HG03442 (cell line): ENCODE measurements around the gene NRAP.

Experiments
- ATAC-seq: cut with Tn5 transposase; IDR thresholded peaks from one replicate; pipeline ENCODE4 v1.9.1; 2021; ENCODE audit warnings: mild to moderate bottlenecking, moderate library complexity; ENCODE audit not compliant: unreplicated experiment

NRAP gene

DNA sequence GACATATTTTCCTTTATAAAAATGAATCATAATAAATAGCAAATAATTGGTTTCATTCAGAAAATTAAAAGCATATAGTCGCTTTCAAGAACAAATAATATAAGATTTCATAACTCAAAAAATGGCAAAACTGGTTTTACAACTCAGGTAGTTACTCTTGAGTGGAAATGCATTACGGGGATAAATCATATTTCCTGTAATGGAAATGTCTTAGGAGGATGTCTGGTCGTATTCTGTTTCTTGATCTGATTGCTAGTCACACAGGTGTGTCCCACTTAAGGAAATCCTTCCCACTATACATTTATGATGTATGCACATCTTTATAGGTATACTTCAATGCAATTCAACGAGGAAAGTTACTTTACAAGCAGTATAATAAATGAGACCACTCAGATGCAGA, 20.7 kb downstream of the NRAP start:
- ATAC-seq: no peak

- ATAC-seq: no peak
Measured at GRCh38 chr10:113641702-113642101, 22.1 kb downstream of the NRAP start.

- ATAC-seq: no peak
Measured at GRCh38 chr10:113639966-113640365, 23.9 kb downstream of the NRAP start.

DNA sequence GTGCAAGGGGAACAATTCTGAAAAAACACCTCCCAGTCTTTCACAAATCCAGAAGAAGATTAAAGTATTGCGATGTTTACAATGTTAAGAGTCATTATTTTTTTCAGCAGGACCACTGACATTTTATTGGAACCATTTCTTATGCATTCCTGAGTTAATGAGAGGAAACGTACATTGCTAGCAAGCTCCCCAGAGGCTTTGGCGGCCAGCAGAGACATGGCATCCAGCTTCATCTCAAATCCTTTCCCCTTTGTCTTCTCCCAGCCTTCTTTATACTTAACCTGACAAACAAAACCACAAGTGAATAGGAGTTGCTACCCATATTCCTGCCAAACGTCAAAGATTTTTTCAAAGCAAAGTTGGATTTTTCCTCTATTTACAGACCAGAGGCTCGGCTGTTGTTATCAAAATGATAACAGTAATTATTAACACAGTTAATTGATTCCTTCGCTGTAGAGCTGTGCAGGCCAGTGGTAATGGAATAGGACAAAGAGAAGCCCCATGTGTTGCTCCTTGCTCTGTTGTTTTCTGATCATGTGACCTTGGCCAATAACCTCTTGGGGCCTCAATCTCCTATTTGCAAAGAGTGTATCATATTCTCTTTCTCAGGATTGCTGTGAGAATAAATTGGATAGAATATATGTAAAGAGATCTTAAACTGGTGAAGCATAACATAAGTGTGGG, 32.0 kb downstream of the NRAP start:
- ATAC-seq: no peak

DNA sequence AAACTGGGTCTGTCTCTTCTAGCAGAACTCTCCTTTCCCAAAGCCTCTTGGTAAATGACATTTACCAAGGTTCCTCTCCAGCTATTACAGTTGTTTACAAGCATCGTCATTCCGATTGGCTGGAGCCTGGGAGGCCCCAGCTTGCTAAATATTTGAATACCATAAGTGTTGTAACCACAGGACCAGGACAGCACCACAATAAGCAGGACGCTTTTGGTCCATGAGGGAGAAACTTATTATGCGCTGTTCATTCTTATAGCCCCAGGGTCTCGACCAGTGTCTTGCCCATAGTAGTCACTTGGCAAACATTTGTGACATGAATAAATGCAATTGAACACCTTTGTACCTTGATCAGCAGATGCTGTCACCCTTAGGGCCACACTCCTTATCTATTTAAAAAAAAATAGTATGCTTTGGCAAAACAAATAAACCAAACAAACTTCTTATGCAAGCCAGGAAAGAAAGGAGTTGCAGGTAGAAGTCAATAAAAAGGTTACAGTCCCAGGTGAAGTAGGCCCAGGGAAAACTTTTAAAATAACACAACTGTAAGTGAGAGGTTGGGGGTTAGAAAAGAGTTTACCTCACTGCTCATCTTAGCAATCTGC, 32.8 kb downstream of the NRAP start:
- ATAC-seq: no peak

DNA sequence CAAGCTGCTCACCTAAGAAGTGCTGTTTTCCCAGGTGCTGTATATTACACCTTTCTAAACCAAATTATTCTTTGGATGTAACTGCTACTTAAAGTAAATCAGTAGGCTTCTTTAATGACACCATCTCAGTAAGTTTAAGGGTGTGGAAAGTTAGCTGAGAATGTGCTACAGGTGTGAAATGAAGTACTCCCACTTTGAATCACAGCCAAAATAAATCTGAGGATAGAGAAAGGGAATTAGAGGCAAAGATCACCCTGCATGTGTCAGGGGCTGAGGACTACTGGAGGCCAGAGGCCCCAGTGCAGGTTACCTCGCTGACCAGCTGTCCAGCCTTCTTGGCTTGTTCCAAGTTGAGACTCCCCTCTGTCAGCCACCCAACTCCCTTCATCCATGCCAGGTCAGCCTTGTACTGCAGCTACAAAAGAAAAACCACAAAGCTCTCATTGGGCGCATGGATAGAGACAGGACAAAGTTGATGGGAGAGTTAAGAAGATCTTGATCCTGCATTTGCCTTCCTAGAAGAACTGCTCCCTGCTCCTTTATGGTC, 35.2 kb downstream of the NRAP start:
- ATAC-seq: no peak

DNA sequence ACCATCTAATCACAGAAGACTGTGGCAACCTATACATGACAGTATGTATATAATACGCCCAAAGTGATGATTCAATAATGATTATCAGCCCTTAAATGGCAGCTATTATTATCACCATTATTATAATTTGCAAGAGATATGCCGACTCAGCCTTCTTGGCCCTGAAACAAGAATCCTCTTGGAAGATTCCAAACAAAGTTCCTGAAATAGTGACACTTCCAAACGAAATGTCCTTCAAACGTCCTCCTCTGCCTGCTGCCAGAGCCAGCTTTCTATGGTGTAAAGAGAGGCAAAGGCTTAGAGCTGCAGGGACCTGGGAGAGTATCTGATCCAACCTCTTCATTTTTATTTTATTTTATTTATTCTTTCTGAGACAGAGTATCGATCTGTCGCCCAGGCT, 36.0 kb downstream of the NRAP start:
- no peak for ATAC-seq

- no peak for ATAC-seq
Measured at GRCh38 chr10:113626809-113627355, 37.0 kb downstream of the NRAP start.

- ATAC-seq: no peak
Measured at GRCh38 chr10:113625461-113626186, 38.2 kb downstream of the NRAP start.

GRCh38 chr10:113622831-113623230, 41.0 kb downstream of the NRAP start:
- no peak for ATAC-seq

DNA sequence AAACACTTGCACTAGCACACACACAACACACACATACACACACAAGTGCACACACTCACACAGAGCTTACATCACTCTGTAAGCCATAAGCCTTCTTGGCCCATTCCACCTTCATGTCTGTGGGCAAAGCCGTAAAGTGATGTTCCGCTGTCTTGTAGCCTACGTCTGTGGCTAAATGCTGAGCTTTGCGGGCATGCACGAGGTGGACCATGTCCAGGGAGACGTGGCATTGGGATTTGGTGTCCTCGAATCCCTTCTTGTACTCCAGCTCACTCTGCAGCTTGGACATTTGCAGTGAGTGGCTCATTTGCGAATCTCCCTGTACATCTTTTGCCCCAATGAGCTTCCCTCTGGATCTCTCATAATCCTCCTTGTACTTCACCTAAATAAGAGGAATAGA, 42.0 kb downstream of the NRAP start:
- ATAC-seq: no peak

DNA sequence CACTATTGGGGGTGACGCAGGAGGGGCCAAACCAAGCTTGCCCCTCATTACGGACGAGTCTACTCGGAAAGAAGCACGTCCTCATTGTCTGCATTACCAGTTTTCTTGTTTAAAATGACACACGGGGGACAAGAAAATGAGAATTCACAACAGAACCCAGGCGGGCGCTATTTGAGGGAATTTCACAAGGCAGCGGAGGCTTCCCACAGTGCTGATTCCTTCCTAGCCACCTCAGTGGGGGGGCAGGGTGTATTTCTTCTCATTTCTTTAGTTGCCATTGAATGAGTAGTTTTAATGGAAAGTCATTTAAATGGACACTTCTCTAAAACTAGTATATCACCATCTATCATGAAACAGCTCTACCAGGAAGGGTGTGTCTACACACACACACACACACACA, 42.9 kb downstream of the NRAP start:
- ATAC-seq: no peak

DNA sequence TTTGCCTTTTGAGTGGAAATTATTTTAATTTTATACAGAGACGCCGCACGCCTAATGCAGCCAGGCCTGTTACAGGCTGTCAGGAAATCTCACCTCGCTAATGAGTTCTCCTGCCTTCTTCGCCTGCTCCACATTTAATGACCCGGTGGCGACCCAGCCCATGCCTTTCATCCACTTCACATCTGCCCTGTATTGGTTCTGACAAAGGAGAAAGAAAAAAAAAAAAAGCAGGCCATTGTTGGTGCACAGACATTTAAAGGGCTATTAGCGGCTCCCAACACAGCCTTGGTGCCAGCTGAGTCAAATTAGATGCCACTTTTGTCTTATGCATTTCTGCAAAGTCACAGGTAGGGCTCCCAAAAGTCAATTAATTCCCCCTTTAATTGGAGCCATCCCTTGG, 43.3 kb downstream of the NRAP start:
- no peak for ATAC-seq

GRCh38 chr10:113619401-113619800, 44.4 kb downstream of the NRAP start:
- ATAC-seq: no peak

DNA sequence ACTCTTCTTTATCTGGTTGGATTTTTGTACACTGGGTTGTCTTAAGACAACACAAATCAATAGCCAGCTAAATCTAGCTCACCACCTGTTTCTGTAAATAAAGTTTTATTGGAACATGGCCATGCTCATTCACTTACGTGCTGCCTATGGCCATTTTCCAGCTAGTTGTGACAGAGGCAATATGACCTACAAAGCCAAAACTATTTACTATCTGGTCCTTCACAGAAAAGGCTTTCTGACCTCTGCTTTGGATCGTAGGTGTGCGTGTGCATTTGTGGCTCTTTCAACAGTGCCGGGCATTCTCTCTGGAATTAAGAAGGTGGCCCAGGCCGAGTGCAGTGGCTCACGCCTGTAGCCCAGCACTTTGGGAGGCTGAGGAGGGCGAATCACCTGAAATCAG, 45.5 kb downstream of the NRAP start:
- no peak for ATAC-seq

DNA sequence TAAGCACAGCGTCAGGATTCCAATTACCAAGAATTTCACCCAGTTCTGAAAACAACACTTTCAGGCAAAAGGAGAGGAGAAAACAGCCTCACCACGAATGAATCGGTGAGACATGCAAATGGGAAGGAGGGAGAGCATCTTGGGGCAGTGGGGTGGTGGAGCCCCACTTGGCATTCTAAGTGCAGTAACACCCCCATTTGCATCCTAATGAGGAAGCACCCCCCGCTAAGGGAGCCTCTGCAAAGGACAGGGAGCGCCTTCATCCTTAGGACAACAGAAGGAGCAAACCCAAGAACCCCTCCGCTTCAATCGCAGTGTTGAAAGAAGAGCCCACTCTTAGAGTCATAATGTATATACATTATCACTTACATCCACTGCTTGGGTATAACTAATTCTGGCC, 46.8 kb downstream of the NRAP start:
- no peak for ATAC-seq

DNA sequence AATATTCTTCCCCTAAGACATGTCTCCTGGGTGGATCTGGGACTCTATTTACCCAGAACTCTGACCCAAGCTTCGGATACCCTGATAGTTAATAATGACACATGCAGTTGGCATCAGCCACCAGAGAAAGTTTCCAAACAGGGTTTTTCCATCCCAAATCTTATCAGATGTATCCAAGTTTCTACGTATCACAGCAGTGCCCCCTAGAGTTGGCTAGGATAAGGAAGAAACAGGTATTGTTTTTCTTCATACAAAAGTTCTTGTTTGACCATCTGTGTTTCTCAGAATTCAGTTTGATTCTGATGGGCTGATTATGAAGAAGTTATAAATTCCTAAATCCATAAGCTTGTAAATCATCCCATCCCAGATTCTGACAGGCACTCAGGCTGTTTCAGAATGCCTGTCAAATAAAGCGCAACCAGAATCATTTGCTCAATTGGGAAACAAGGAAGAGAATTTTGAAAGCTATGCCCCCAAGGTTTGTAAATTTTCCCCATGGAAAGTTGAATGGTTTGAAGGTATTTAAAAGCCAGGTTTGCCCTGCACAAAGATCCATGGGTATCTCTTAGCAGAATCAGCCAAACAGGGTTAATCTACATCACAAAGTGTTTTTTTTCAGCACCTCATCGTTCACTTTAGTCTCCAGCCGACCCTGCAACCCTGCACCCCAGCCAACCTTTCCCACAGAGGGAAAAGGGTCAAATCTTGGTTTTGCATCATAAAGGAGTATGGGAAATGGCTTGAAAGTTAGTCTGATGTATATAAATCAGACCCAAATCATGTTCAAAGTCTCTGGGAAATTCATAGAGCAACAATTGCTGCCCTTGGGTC, 47.4 kb downstream of the NRAP start:
- ATAC-seq: no peak

DNA sequence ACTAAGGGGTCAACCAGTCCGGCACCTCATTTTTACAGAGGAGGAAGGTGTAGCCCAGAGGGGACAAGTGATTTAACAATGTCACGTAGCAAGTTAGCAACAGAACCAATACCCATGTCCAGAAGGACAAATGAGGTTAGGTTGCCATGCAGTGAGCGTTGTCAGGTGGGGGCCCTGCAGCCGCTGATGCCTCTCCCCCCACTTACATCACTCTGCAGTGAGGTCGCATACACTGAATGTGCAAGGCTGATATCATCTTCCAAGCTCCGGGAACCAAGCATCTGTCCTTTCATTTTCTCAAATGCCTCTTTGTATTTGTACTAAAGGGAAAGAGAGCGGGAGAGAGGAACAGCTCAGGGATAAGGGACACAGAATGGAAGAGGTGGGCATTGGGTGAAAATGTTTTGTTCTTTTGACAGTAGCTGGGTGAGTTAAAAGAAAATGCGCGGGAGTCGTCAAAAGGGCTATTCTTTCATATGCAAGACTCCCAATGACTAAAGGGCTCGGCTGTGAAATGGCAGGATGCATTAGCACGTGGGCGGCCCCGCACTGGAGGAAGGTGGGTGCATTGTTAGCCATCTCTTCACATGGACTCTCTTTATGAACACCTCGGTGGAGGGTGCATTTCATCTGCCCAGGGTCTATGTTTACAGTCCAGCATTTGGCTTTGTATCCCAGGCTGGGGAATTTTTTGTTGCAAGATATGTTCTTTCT, 49.7 kb downstream of the NRAP start:
- no peak for ATAC-seq

- ATAC-seq: no peak
Measured at GRCh38 chr10:113613427-113613826, 50.4 kb downstream of the NRAP start.

DNA sequence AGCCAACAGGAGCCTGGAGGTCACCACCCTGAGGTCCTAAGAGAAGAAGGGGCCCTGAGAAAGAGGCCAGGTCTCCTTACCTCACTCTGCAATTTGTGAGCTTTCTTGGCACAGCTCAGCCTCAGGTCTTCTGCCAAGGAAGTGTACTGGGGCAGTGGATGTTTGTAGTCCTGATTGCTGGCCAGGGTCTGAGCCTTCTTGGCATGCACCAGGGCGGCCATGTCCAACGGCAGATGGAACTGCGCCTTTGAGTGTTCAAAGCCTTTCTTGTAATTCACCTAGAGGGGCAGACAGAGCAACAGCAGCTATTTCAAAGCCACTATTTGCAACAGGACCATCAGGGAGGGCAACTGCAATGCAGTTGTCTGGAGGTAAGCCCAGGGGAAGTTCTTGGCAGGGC, 51.7 kb downstream of the NRAP start:
- no peak for ATAC-seq
